Stimulated activated CD8-positive, alpha-beta memory T cell treated with anti-CD3 and anti-CD28 coated beads, Interleukin-15, amount 100 ng/mL, for 4 hours (primary cell): ENCODE data around the gene VPS11.
"Not testable (repeated sequence)": the region's sequence is repeated elsewhere in the genome, so short reads cannot be mapped to it uniquely, and the experiment has no call there.

Experiments
- DNase-seq, 2 donors: peaks; one replicate each; pipeline ENCODE4 v3.0.0-alpha.2; 2020; ENCODE audit warnings: low read depth in 2 of 2

Gene VPS11

GRCh38 chr11:119103161-119103664 lies 35.6 kb downstream of the VPS11 start:
- DNase-seq, result not testable (repeated sequence)

GRCh38 chr11:119103793-119104192 lies 36.2 kb downstream of the VPS11 start:
- DNase-seq, result no peak

GRCh38 chr11:119106564-119107537 lies 39.2 kb downstream of the VPS11 start, which contains the start of gene C2CD2L:
Gene C2CD2L, plus strand, starts transcription at chr11:119107344. Its CDS starts 398 bp downstream, at chr11:119107742.
- DNase-seq, result peak; percentile 80 to 83

- DNase-seq, result no peak
Observed at GRCh38 chr11:119107538-119108145, 40.0 kb downstream of the VPS11 start.

- no peak for DNase-seq
Observed at GRCh38 chr11:119108146-119108856, 40.7 kb downstream of the VPS11 start.

GRCh38 chr11:119108857-119109221 lies 41.2 kb downstream of the VPS11 start:
- DNase-seq, result no peak

- DNase-seq, result no peak
Observed at GRCh38 chr11:119109843-119110242, 42.2 kb downstream of the VPS11 start.

GRCh38 chr11:119110439-119110838 lies 42.8 kb downstream of the VPS11 start:
- no peak for DNase-seq

GRCh38 chr11:119111361-119111925 lies 43.8 kb downstream of the VPS11 start:
- no peak for DNase-seq

- DNase-seq, result no peak
Observed at GRCh38 chr11:119112314-119113020, 44.8 kb downstream of the VPS11 start.

GRCh38 chr11:119113716-119114115 lies 46.1 kb downstream of the VPS11 start:
- DNase-seq, result no peak

GRCh38 chr11:119114351-119114750 lies 46.7 kb downstream of the VPS11 start:
- no peak for DNase-seq

- no peak for DNase-seq
Observed at GRCh38 chr11:119115484-119116234, 48.0 kb downstream of the VPS11 start.

GRCh38 chr11:119116235-119116594 lies 48.6 kb downstream of the VPS11 start:
- DNase-seq, result no peak

GRCh38 chr11:119116601-119117000 lies 49.0 kb downstream of the VPS11 start:
- DNase-seq, result no peak

- DNase-seq, result no peak
Observed at GRCh38 chr11:119117004-119117706, 49.5 kb downstream of the VPS11 start.

- DNase-seq, result no peak
Observed at GRCh38 chr11:119118227-119118626, 50.6 kb downstream of the VPS11 start.

- no peak for DNase-seq
Observed at GRCh38 chr11:119118946-119119345, 51.3 kb downstream of the VPS11 start.

- no peak for DNase-seq
Observed at GRCh38 chr11:119120639-119121007, 53.0 kb downstream of the VPS11 start.
